NK-92 treated with Interleukin-12 subunit alpha and Interleukin-12 subunit beta, amount 100 ng/mL, for 24 hours (cell line): ENCODE results near the gene COMMD4.
"Not testable (repeated sequence)": the region's sequence is repeated elsewhere in the genome, so short reads cannot be mapped to it uniquely, and the experiment has no call there.

Experiments used
- DNase-seq: peaks from one replicate; lab custom pipeline; 2025; lab: John Stamatoyannopoulos, UW

COMMD4 gene

DNA sequence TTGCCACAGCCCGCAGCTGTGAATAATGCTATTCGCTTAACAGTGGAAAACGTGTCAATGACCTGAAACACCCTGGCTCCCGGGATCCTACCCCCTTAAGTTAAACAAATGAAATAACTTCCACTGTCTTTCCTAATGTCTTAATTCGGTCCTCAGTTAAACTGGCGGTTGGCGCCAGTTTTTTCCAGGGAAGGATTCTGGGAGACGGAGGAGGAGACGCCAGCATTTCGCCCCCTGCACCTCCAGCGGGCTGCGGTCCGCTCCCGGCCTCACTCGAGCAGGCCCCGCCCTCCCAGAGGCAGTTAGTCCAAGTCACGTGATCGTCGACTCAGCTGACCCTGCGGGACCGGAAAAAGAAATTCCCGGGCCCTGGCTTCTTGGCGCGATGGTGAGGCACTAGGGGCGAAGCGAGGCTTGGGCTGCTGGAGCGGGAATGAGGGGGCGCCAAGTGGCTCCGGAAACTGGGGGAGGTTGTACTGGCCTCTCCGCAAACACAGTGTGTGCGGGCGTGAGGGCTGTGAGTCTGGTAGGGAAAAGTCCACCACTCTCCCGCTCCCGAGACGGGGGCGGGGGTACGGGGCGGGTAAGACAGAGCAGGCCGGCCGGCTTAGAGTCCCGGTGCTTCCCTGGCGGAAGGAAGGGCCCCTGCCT lies at the start of gene COMMD4:
COMMD4 (plus strand) TSS at position 359 of the 651 bp plus-strand sequence; CDS start at position 386, 27 bp downstream.
- peak; percentile 88 for DNase-seq

DNA sequence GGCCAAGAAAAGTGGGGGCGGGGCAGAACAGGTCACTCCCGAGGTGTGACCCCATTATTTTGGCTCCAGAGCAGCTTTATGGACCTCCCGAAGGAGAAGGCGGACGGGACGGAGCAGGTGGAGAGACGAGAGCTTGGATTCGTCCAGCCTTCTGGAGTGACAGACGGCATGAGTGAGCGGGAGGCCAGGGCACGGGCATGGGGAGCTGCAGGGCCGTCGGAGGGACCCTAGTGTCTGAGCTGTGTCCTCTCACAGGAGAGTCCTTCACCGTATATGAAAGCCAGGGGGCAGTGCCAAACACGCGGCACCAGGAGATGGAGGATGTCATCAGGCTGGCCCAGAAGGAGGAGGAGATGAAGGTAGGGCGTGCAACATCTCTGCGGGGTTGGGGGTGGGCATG lies 42.2 kb upstream of the COMMD4 start:
- not testable (repeated sequence) for DNase-seq

DNA sequence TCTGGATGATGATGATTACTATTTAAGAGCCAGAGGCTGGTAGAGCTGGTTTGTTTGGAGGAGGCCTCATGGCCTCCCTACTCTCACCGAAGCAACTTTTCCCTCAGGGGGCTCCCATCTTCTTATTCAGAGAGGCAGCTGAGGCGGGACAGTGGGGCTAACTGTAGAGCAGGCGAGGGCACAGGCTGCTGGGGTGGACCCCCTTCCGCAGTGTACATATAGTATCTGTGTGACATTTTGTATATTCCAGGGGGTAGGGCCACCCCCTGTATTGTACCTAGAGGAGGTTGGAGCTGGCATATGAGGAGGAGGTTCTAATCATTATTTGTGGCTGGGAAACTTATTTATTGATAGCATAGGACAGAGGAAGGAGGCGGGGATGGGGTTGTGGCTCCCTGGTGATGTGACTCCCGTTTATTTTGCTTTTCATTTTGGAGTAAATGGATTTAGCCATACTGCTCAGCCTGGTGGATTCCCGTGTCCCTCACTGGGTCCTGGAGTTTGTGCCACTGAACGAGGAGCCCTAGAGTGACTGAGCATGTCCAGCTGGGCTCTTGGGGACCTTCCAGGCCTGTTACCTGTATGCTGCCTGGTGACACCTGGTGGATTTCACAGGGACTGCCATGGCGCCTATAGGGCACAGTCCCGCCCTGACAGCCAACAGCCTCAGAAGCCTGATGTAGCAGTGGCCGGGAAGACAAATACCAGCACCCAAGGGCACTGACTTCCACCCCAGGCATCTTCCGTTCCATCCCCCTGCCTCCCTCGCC lies 37.1 kb upstream of the COMMD4 start:
- DNase-seq, result not testable (repeated sequence)

DNA sequence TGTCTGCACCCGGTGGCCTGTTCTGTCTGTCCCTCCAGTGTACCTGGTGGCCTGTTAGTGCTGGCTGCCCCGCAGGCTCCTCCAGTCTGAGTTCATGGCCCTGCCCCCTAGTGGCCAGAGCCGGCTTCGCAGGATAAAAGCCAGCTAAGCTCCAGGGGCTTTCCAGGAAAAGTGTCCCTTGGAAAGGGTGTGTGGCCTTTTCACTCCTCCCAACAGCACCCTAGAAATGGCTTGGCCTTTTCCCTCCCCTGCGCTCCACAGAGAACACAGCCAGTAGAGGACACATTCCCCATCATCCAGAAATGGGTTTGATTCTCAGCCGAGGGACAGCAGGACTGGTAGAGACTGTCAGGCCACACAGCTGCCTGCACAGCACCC lies 36.6 kb upstream of the COMMD4 start:
- DNase-seq, result not testable (repeated sequence)

DNA sequence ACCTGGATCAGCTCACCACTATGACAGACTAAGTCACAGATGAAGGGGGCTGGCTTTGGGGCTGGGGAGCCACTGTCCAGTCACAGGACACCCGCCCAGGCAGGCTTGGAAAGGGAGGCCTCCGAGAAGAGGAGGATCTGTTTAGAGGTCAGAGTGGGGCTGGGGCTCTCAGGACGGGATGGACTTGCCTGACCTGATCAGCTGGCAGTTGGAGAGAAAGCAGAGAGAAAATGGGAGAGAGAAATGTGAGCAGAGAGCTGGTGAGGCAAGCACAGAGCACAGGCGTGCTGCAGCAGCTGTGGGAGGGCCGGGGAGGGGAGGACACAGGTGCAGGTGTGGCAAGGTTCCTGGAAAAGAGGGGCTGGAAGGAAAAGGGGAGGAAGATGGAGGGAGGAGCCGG lies 35.8 kb upstream of the COMMD4 start:
- DNase-seq, result not testable (repeated sequence)

DNA sequence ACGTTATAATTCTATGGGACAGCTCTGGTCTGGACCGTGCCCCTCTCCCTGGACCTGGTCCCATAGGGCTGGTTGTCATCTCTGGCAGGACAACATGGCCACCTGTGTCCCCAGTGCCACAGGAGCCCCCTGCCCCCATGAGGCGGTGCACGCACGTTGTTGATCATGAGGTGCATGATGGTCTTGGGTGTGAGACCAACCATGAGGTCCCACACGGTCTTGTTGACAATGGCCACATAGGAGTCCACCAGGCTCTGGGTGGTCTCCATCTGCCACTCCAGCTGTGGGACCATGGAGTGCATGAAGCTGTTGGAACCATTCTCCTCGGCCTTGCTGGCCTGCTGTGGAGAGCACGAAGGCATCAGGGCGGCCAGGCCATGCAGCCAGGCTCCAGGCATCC lies 33.5 kb upstream of the COMMD4 start:
- no peak for DNase-seq

DNA sequence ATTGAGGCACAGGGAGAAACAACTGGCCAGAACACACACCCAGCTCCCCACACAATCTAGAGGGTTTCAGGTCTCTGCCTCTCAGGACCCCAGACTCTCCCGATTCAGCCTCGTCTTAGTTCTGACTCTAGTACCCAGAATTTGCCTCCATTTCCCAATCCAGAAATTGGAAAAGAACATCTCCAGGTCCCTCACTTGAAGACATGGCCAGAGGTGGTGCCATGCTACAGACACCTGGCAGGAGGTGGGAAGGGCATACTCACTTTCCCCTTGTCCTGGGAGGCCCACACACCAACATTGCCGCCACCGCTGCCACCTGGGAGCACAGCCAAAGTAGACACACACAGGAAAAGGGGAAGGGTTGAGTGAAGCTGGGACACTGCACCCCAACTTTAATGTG lies 33.1 kb upstream of the COMMD4 start:
- DNase-seq, result not testable (repeated sequence)

DNA sequence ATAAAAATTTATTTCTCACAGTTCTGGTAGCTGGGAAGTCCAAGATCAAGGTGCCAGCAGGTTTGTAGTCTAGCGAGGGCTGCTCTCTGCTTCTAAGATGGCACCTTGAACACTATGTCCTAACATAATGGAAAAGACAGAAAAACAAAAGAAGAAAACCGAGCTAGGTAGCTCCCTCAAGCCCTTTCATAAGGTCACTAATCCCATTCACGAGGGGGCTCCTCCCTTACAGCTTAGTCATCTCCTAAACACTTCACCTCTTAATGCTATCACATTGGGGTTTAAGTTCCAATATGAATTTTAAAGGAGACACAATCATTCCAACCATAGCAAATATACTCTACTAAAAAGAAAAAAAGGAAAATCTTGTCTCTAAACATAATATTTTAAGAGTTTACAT lies 29.7 kb upstream of the COMMD4 start:
- DNase-seq, result no peak

DNA sequence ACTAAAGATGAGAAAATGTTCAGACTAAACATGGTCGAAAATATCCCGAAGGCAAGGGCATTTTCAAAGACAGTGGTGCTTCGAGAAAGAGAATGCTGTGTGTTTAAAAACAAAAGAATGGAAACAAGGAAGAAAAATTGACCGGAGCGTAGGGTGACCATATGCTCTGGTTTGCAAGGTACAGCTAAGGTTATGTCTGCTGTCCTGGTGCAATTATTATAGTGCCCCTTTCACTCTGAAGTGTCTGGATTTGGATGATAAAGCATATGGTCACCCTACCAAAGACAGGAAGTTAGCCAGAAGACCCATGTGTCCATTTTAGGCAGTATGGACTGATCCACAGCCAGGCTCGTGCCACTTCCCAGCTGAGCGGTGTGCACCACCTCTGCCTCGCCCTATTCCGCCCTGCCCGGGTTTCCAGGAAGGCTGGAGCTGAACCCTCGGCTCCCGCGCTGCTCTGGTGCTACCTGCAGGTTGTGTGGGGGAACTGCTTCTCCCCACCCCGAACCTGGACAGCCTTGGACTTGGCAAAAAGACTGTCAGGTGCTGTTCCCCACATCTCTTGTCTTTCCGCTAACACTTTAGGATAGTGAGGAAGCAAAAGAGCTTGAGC lies 28.0 kb upstream of the COMMD4 start:
- DNase-seq, result no peak

DNA sequence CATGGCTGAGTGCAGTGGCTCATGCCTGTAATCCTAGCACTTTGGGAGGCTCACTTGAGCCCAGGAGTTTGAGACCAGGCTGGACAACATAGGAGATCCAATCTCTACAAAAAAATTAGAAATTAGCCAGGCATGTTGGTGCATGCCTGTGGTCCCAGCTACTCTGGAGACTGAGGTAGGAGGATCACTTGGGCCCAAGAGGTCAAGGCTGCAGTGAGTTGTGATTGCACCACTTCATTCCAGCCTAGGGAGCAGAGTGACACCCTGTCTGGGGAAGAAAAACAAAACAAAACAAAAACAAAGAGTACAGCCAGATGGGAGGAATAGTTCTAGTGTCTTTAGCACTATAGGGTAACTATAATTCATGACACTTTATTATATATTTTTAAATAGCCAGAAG lies 26.2 kb upstream of the COMMD4 start:
- no peak for DNase-seq

DNA sequence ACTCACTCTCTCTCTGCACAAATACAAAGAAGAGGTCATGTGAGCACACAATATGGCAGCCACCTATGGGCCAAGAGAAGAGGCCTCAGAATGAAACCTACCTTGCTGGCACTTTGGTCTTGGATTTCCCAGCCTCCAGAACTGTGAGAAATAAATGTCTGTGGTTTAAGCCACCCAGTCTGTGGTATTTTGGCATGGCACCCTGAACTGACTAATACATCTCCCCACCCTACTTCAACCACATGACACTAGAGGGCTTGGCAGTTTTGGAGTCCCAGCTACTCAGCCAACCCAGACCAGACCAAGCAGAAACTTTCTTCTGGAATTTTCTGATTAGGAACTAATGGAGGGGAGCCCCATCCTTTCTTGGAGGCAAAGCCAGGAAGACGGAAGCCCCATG lies 23.3 kb upstream of the COMMD4 start:
- DNase-seq, result not testable (repeated sequence)

DNA sequence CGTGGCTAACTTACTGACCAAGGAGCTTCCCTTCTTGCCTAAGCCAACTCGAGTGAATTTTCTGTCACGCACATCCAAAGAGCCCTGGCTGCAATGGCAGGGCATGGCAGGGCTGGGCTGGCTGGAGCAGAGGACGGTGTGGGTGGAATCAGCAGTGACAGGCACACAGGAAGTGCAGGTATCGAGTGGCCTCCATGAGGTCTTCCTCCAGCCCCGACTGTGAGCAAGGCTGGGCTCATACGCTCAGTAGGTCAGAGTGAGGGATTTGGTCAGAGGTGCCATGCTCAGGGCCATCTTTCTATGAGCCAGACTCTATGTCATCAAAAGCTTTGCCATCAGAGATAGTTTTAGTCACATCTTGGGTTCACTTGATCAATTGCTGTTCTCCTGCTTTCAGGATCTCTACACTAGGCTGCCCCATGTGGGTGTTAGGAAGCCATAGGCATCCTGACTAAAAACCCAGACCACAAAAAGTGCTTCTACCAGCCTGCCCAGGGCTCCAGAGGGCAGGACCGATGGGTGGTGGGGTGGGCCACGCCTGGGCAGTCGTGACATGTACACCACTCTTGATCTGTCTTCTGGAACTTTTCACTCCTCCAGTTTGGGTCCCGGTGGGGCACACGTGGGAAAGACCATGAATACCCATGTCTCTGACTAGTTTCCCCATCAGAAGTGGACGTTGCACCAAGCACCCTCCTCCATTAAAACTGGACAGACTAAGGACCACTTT lies 22.6 kb upstream of the COMMD4 start:
- DNase-seq, result no peak

DNA sequence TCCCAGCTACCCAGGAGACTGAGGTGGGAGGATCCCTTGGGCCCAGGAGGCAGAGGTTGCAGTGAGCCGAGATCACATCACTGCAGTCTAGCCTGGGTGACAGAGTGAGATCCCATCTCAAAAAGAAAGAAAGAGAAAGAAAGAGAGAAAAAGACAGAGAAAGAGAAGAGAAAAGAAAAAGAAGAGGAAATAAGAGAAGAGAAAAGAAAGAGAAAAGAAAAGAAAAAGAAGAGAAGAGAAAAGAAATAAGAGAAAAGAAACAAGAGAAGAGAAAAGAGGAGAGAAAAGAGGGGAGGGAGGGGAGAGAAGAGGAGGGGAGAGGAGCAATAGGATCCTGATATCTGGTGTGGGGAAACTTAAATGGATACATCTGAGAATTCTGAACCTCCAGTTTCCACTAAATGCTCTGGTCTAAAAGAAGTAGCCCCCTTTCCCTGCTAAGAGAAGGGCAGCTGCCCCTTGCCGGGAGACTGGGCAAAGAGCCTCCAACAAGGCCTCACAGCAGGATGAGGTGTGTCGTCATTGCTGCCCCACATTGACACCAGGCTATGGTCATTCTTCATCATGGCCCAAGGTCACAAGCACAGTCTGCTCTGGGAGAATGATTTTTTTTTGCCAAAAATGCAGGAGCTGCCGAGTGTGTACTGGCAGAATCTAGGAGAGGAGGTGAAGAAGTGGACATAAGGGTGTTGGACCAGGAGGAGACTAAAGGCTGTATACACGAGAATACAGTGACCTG lies 21.1 kb upstream of the COMMD4 start:
- DNase-seq, result no peak

DNA sequence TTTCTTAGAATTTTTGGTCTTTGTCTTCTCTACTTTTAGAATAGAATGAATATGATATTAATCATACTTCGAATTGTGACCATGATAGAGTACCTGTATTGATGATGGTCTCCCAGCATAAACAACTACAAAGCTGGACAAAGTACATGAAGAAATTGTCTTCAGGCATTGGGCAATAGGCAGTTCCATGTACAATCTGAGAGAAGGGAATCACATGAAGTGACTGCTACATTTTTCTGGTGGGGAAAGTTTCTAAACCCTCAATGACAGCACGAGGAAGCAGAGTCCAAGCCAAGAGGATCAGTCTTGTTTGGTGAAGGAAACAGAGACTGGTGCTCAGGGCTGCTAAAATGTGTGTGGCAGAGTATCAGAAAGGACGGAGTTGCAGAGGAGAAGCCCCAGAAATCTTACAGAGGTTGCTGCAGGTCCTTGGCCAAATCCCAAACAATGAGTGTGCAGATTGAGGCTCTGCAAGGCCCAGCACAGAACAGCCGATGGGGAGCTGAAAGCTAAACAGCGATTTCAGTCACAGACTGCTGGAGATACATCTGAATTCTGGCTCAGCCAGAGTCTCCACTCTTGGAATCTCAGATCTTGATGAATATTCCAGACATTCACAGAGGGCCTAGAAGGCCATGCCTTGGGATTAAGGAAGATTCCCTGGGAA lies 16.5 kb upstream of the COMMD4 start:
- not testable (repeated sequence) for DNase-seq

DNA sequence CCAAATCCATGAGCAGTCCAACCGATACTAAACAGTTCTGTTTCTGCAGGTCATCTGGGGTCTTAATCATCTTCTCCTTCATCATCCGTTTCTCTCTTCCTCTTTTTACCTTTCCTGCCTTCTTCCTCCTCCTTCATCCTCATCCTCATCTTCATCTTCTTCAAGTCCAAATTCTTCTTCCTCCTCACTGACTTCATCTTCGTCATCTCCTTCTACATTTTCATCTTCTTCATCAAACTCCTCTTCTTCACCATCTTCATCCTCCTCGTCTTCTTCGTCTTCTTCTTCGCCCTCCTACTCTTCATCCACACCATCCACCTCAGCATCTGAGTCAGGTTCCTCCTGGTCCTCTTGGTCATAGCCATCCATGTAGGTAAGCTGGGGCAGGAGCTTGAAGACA lies 14.2 kb upstream of the COMMD4 start:
- DNase-seq, result no peak

DNA sequence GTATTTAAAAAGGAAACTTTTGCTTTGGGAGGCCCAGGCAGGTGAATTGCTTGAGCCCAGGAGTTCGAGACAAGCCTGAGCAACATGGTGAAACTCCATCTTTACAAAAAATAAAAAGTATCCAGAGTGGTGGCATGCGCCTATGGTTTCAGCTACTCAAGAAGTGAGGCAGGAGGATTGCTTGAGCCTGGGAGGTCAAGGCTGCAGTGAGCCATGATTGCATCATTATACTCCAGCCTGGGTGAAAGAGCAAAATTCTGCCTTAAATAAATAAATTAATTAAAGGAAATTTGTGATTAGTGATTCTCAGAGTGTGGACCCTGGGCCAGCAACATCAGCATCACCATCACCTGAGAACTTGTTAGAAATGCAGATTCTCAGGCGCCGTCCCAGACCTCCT lies 9.9 kb upstream of the COMMD4 start:
- no peak for DNase-seq

DNA sequence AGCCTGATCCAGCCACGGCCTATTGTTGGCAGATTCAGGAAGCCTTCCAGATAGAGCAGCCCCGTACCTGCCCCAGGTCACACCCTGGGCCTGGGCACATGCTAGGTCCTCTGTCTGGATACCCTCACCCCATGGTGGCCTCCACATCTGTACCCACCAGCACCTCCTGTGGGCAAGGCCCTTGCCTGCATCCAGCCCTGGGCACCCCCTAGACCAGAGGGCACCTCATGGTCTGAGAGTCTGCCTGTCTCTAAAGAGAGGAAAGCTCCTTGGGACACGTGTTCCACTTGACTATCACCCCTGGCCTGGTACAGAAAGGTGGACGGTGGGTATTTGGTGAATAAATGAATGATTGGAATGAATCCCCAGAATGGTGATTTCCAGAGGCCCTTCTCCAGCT lies 8.9 kb upstream of the COMMD4 start:
- DNase-seq, result no peak

DNA sequence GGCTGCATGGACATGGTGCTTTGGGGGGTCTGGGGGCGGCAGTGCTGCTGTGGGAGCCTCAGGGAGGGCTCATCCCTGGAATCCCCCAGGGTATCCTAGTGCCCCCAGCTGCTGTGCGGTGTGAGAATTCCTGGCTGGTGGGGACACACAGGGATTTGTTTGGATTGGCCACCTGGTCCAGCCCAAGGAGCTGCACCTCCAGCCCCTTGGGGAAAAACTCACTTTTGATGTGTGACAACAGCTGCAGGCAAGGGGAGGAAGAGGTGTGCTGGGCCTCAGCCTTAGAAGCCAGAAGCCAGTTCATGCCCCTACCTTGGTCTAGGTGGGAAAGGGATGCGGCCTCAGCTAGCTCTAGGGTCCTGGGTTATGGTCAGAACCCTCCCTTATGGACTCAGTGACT lies 8.4 kb upstream of the COMMD4 start:
- DNase-seq, result no peak

DNA sequence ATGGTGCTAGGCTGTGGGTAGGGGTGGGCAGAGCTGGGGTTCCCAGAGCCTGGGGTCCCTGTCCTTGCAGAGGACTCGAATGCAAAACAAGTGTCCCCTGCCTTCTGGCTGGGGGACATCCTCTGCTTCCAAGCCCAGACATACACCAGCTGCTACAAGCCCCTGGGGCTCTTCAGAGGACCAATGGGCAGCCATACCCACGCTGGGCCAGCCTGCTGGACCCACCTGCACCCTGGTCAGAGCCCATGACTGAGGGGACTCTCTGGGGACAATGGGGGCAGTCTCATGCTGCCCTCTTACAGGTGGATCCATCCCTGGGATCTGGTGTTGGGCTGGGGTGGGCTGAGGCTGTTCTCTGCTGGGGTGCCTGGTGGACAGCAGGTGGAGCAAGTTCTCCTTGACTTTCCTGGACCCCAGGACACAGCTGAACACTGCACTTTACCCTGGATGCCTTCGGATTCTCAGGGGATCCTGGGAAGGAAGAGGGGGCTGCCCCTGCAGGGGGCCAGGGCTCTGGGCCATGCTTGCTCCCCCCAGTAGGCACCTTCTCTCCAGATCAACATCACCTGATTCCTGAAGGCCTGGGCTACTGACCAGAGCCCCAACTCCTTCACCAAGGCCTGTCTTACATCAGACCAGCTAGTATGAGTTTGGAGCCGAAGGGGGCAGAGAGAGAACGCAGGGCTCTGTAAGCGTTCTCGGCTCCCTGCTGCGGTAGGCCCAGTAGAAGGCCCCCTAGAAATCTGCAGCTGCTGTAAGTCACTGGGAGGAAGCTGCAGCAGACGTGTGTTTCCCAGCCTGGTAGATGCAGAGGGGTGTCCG lies 7.2 kb upstream of the COMMD4 start:
- no peak for DNase-seq

DNA sequence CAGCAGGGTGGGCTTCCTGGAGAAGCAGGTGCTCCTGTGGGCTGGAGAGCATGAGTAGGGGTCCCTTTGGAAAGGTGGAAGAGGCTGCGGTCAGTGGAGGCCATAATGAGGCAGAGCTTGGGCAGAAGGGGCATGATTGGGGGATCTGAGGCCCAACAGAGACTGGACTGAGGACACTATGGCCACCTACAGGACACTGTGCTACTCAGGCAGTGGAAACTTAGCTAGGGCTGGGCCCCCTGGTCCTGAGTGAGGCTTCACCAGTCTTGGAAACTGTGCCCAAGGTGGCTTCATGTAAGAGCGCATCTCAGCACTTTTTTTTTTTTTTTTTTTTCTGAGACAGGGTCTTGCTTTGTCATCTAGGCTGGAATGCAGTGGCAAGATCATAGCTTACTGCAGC lies 6.3 kb upstream of the COMMD4 start:
- DNase-seq, result no peak
